ENCODE results near the gene ATOH8. TPM values are rescaled to one million over a fixed set of nuclear protein-coding genes. Genes with fewer than 3 reads are reported as not detected.

ATOH8 gene, protein sequence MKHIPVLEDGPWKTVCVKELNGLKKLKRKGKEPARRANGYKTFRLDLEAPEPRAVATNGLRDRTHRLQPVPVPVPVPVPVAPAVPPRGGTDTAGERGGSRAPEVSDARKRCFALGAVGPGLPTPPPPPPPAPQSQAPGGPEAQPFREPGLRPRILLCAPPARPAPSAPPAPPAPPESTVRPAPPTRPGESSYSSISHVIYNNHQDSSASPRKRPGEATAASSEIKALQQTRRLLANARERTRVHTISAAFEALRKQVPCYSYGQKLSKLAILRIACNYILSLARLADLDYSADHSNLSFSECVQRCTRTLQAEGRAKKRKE
- 6.9 and 7.7 TPM in 2 replicates for total RNA-seq
- long read RNA-seq = 0 reads

GRCh38 chr2:85753525-85754312 is at the start of gene ATOH8:
TSS of gene ATOH8 (plus strand) at chr2:85753991. CDS start at chr2:85754190, 199 bp downstream.
- Mint-ChIP-seq H3K4me3 (peak within 1 kb of the TSS; percentile 94), H3K27ac (ENCODE audit: unreplicated experiment) (peak within 1 kb of the TSS; percentile 83), H3K4me1 (peaks cover 32% of the 10 kb centered on the region), H3K36me3 (ENCODE audit: low read depth) (no peaks in the 10 kb centered on the region), H3K27me3 (ENCODE audit: low read depth) (peaks cover 55% of the 10 kb centered on the region), H3K9me3 (no peaks in the 10 kb centered on the region)
- TF ChIP-seq CTCF (conservative IDR thresholded peaks at IDR 0.05) = no peak
- peak; percentile 64 for DNase-seq (ENCODE audit: low read depth, low spot score)

GRCh38 chr2:85704038-85704437 is 49.8 kb upstream of the ATOH8 start:
- Mint-ChIP-seq H3K27me3 (ENCODE audit: low read depth) (peaks cover 28% of the 10 kb centered on the region), H3K9me3 (no peaks in the 10 kb centered on the region), H3K27ac (ENCODE audit: unreplicated experiment) (no peak overlapping the region), H3K4me1 (peaks cover 9% of the 10 kb centered on the region), H3K36me3 (ENCODE audit: low read depth) (no peaks in the 10 kb centered on the region), H3K4me3 (no peak overlapping the region)
- no peak for TF ChIP-seq CTCF (conservative IDR thresholded peaks at IDR 0.05)
- DNase-seq (ENCODE audit: low read depth, low spot score) = no peak

DNA sequence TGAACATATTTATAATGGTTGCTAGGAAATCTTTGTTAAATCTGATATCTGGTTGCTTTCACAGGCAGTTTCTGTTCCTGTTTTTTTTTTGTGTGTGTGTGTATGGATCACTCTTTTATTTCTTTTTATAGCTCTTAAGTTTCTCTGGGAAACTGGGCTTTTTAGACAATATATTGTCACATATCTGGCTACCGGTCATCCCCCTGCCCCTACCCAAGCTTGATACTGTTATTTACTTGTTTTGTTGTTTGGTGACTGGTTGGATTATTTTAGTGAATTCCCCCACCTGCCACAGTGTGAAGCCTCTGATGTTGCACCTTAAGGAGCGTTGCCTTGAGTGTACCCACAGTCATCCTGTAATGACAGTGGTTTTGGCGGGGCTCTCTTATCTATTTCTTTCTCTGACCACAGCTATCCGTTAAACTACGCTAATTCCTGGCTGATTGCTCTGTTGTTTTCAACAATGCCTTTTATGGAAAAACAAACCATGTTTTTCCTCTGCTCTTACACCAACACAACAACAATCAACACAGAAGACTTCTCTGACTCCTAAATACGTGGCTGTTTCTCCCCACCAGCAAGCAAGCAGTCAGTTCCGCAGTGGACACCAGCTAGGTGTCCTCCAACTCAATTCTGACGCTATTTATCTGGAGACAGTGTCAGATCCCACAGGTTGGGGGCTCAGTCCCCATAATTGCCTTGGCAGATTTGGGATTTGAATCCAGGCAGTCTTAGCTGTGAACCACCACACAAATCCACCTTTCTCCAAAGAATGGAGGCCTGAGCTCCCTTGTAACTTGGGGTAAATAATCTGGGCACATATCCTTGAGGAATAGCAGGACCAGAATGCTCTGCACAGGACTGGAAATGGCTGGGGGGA is 48.8 kb upstream of the ATOH8 start:
- peaks cover 9% of the 10 kb centered on the region for H3K4me1 Mint-ChIP-seq
- peaks cover 35% of the 10 kb centered on the region for H3K27me3 Mint-ChIP-seq (ENCODE audit: low read depth)
- TF ChIP-seq CTCF (conservative IDR thresholded peaks at IDR 0.05) = no peak
- DNase-seq (ENCODE audit: low read depth, low spot score) = no peak
- no peak overlapping the region for H3K4me3 Mint-ChIP-seq
- H3K27ac Mint-ChIP-seq (ENCODE audit: unreplicated experiment) = no peak overlapping the region
- no peaks in the 10 kb centered on the region for H3K9me3 Mint-ChIP-seq
- no peaks in the 10 kb centered on the region for H3K36me3 Mint-ChIP-seq (ENCODE audit: low read depth)

DNA sequence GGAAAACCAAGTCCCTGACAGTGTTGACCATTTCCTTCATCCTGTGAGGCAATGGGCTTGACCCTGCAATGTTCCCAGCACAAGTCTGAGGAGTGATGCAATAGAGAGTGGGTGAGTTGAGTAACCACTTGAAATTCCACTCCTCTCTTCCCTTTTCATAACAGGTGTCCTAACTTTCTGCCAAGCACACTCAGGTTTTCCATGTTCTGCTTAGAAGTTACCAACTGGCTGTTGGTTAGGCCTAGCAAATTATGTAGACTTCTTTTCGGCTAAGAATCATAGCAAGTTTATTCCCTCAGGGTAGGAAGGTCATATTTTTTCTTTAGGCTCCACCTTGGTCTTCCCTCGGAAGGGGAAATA is 48.1 kb upstream of the ATOH8 start:
- Mint-ChIP-seq H3K4me1 (peaks cover 9% of the 10 kb centered on the region), H3K36me3 (ENCODE audit: low read depth) (no peaks in the 10 kb centered on the region), H3K27ac (ENCODE audit: unreplicated experiment) (no peak overlapping the region), H3K9me3 (no peaks in the 10 kb centered on the region), H3K27me3 (ENCODE audit: low read depth) (peaks cover 35% of the 10 kb centered on the region), H3K4me3 (no peak overlapping the region)
- no peak for TF ChIP-seq CTCF (conservative IDR thresholded peaks at IDR 0.05)
- DNase-seq (ENCODE audit: low read depth, low spot score) = no peak

DNA sequence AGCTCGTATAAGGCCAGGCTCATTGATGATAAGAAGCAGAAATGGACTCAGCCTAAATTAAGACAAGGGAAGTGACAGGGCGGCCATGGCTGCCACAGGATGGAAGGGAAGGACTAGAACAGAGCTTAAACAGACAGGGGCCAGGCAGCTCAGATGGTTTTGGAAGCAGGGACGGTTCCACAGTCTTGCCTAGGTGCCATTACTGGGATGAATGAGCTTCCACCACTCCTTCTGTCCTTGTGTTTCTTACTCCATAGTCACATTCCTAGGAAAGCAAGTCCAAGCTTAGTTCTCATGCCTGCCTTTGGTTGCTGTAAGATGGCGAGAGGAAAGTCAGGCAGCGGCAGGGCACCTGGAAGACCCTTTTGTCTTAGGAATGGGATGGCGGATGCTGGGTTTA is 47.7 kb upstream of the ATOH8 start:
- H3K9me3 Mint-ChIP-seq = no peaks in the 10 kb centered on the region
- DNase-seq (ENCODE audit: low read depth, low spot score) = no peak
- H3K27me3 Mint-ChIP-seq (ENCODE audit: low read depth) = peaks cover 35% of the 10 kb centered on the region
- peaks cover 9% of the 10 kb centered on the region for H3K4me1 Mint-ChIP-seq
- no peak overlapping the region for H3K4me3 Mint-ChIP-seq
- no peak for TF ChIP-seq CTCF (conservative IDR thresholded peaks at IDR 0.05)
- H3K36me3 Mint-ChIP-seq (ENCODE audit: low read depth) = no peaks in the 10 kb centered on the region
- no peak overlapping the region for H3K27ac Mint-ChIP-seq (ENCODE audit: unreplicated experiment)

Measured in neural crest cell (in vitro differentiated cells).